Measurements from ENCODE around the gene GLYR1. TPM values are rescaled to one million over a fixed set of nuclear protein-coding genes. Genes with fewer than 3 reads are reported as not detected.

GLYR1 gene
- polyA plus RNA-seq, 1 donor from 2014 or later = 78.6 TPM

DNA sequence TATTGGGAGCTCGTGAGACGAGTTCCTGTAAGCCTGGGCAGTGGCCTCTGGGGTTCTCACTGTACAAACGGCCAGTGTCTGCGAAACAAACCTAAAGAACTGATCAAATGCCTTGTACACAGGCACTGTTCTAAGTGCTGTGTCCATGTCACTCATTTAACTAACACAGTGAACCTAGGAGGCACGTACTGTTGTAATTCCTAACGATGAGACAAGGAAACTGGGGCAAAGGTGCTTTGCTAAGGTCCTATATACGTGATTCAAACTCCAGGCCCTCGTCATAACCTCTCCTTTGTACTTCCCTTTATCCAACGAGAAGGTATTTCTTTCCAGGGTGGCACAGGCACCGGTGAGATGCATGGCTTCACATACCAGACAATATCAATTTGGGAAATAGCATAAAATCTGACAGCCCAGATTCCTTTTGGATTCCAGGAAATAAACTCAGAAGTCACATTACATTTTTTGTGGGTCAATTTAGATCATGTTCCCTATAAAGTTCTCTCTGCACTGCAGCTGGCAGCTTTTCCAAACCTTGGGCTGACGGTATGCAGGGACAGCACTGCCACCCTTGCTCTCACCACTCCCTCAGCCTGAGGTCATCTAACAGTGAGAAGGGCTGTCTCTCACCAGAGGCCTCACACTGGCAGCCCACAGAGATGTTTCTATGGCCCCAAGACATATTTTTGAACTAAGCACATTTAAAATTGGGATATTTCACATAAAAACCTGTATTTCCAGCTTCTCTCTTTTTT lies 18.3 kb downstream of the GLYR1 start:
- Histone ChIP-seq H3K27ac (ENCODE audit: low read length) (no peak overlapping the region), H3F3A (ENCODE audit: insufficient read depth, low read length, poor library complexity, severe bottlenecking) (no peaks in the 10 kb centered on the region), H3K9me2 (ENCODE audit: insufficient read depth, low read length) (no peaks in the 10 kb centered on the region), H3K36me3 (ENCODE audit: insufficient read depth, low read length) (no peaks in the 10 kb centered on the region), H3K27me3 (ENCODE audit: insufficient read depth, low read depth, low read length) (no peaks in the 10 kb centered on the region), H2AFZ (ENCODE audit: low read depth, low read length) (no peak overlapping the region), H3K4me2 (ENCODE audit: low read length) (no peak overlapping the region), H4K20me1 (ENCODE audit: insufficient read depth) (no peaks in the 10 kb centered on the region), H3K9ac (ENCODE audit: low read length) (no peak overlapping the region), H3K9me3 (ENCODE audit: low read length) (no peaks in the 10 kb centered on the region), H3K79me2 (replicated peaks; ENCODE audit: insufficient read depth, low read length) (no peaks in the 10 kb centered on the region), H3K4me3 (ENCODE audit: low read length) (no peak overlapping the region)
- TF ChIP-seq TAF1 (IDR thresholded peaks at IDR 0.05; ENCODE audit: low read depth) = no peak
- TF ChIP-seq POLR2AphosphoS5 (IDR thresholded peaks at IDR 0.05) = no peak
- TF ChIP-seq, protein P1, sequence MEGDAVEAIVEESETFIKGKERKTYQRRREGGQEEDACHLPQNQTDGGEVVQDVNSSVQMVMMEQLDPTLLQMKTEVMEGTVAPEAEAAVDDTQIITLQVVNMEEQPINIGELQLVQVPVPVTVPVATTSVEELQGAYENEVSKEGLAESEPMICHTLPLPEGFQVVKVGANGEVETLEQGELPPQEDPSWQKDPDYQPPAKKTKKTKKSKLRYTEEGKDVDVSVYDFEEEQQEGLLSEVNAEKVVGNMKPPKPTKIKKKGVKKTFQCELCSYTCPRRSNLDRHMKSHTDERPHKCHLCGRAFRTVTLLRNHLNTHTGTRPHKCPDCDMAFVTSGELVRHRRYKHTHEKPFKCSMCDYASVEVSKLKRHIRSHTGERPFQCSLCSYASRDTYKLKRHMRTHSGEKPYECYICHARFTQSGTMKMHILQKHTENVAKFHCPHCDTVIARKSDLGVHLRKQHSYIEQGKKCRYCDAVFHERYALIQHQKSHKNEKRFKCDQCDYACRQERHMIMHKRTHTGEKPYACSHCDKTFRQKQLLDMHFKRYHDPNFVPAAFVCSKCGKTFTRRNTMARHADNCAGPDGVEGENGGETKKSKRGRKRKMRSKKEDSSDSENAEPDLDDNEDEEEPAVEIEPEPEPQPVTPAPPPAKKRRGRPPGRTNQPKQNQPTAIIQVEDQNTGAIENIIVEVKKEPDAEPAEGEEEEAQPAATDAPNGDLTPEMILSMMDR (IDR thresholded peaks at IDR 0.05; ENCODE audit: poor library complexity, severe bottlenecking) = no peak
- TF ChIP-seq EZH2 (IDR thresholded peaks at IDR 0.05; ENCODE audit: borderline replicate concordance, insufficient read depth, low read length, poor library complexity, severe bottlenecking) = no peak
- no peak for TF ChIP-seq RAD21 (conservative IDR thresholded peaks at IDR 0.05)
- no peak for TF ChIP-seq MXI1 (conservative IDR thresholded peaks at IDR 0.05; ENCODE audit: poor library complexity, severe bottlenecking)
- TF ChIP-seq EP300 (conservative IDR thresholded peaks at IDR 0.05; ENCODE audit: poor library complexity, severe bottlenecking) = no peak
- TF ChIP-seq SMC3 (conservative IDR thresholded peaks at IDR 0.05; ENCODE audit: poor library complexity) = no peak
- TF ChIP-seq, protein P2, sequence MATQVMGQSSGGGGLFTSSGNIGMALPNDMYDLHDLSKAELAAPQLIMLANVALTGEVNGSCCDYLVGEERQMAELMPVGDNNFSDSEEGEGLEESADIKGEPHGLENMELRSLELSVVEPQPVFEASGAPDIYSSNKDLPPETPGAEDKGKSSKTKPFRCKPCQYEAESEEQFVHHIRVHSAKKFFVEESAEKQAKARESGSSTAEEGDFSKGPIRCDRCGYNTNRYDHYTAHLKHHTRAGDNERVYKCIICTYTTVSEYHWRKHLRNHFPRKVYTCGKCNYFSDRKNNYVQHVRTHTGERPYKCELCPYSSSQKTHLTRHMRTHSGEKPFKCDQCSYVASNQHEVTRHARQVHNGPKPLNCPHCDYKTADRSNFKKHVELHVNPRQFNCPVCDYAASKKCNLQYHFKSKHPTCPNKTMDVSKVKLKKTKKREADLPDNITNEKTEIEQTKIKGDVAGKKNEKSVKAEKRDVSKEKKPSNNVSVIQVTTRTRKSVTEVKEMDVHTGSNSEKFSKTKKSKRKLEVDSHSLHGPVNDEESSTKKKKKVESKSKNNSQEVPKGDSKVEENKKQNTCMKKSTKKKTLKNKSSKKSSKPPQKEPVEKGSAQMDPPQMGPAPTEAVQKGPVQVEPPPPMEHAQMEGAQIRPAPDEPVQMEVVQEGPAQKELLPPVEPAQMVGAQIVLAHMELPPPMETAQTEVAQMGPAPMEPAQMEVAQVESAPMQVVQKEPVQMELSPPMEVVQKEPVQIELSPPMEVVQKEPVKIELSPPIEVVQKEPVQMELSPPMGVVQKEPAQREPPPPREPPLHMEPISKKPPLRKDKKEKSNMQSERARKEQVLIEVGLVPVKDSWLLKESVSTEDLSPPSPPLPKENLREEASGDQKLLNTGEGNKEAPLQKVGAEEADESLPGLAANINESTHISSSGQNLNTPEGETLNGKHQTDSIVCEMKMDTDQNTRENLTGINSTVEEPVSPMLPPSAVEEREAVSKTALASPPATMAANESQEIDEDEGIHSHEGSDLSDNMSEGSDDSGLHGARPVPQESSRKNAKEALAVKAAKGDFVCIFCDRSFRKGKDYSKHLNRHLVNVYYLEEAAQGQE (IDR thresholded peaks at IDR 0.05; ENCODE audit: borderline replicate concordance) = no peak

DNA sequence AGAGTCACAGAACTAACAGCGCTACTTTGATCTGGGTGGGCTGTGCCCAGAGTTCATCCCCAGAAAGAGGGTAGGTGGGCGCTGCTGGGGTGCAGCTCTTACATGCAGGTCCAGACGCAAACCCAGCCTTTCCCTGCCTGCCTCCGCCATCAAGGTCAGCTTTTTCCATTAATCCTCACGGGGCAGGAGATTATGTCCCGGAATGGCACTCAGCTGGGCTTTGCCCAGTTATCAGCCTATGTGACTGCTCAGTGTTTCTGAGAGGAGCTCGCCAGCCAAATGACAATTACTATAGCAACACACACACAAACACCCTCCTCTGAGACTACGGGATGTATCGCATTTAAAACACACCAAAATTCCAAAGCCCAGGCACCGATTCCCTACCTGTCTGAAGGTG lies 20.1 kb downstream of the GLYR1 start:
- H2AFZ ChIP-seq (ENCODE audit: low read depth, low read length) = no peak overlapping the region
- TF ChIP-seq MXI1 (conservative IDR thresholded peaks at IDR 0.05; ENCODE audit: poor library complexity, severe bottlenecking) (no peak), RAD21 (conservative IDR thresholded peaks at IDR 0.05) (no peak), EZH2 (IDR thresholded peaks at IDR 0.05; ENCODE audit: borderline replicate concordance, insufficient read depth, low read length, poor library complexity, severe bottlenecking) (no peak)

More for the DNA sequence above, 20.1 kb downstream of the GLYR1 start:
- H3K9ac ChIP-seq (ENCODE audit: low read length) = no peak overlapping the region
- H3K36me3 ChIP-seq (ENCODE audit: insufficient read depth, low read length) = no peaks in the 10 kb centered on the region
- no peaks in the 10 kb centered on the region for H3F3A ChIP-seq (ENCODE audit: insufficient read depth, low read length, poor library complexity, severe bottlenecking)
- no peak overlapping the region for H3K27ac ChIP-seq (ENCODE audit: low read length)
- no peaks in the 10 kb centered on the region for H4K20me1 ChIP-seq (ENCODE audit: insufficient read depth)
- no peaks in the 10 kb centered on the region for H3K9me2 ChIP-seq (ENCODE audit: insufficient read depth, low read length)
- H3K4me2 ChIP-seq (ENCODE audit: low read length) = no peak overlapping the region
- no peaks in the 10 kb centered on the region for H3K27me3 ChIP-seq (ENCODE audit: insufficient read depth, low read depth, low read length)
- no peaks in the 10 kb centered on the region for H3K79me2 ChIP-seq (replicated peaks; ENCODE audit: insufficient read depth, low read length)
- no peak overlapping the region for H3K4me3 ChIP-seq (ENCODE audit: low read length)
- H3K9me3 ChIP-seq (ENCODE audit: low read length) = no peaks in the 10 kb centered on the region

Measured in neural cell (in vitro differentiated cells).